Measurements from ENCODE around the gene CHD6. TPM values are rescaled to one million over a fixed set of nuclear protein-coding genes. Genes with fewer than 3 reads are reported as not detected.

The CHD6 gene
- total RNA-seq, 1 experiment from 2014 or later, result 51.1 TPM

DNA sequence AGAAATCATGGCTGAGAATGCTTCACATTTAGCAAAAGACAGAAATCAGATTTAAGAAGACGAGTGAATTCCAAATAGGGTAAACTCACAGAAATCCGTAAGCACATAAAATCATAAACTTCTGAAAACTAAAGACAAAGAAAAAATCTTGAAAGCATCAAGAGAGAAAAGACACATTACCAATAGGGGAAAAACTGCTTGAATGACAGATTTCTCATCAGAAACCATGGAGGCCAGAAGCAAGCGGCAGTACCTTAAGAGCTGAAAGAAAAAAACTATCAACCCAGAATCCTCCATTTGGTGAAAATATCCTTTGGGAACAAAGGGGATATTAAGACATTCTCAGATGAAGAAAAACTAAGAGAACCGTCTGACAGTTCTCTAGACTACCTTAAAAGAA is 185.0 kb downstream of the CHD6 start:
- no peak for DNase-seq
- H3F3A ChIP-seq (ENCODE audit: insufficient read depth, low read depth), result no peaks in the 10 kb centered on the region
- no peak overlapping the region for H2AFZ ChIP-seq
- H3K79me2 ChIP-seq (ENCODE audit: low read depth), result no peaks in the 10 kb centered on the region
- intact Hi-C loops (cut with micrococcal nuclease; ENCODE audit: unreplicated experiment), result no loop called here
- no peak overlapping the region for H3K4me2 ChIP-seq
- POLR2A ChIA-PET (ENCODE audit: unreplicated experiment), result no interaction called here
- no peaks in the 10 kb centered on the region for H3K9me3 ChIP-seq (ENCODE audit: insufficient read depth, low read depth)
- no peaks in the 10 kb centered on the region for H3K4me1 ChIP-seq (replicated peaks; ENCODE audit: insufficient read depth)
- BruUV-seq (replicated peaks), result no TSS peak
- peaks cover 20% of the 10 kb centered on the region; the same call in 1 of the 2 replicates for H3K36me3 ChIP-seq (ENCODE audit: low read depth)
- H3K27ac ChIP-seq, result no peak overlapping the region
- H3K4me3 ChIP-seq, result no peak overlapping the region
- TF ChIP-seq, protein P1, sequence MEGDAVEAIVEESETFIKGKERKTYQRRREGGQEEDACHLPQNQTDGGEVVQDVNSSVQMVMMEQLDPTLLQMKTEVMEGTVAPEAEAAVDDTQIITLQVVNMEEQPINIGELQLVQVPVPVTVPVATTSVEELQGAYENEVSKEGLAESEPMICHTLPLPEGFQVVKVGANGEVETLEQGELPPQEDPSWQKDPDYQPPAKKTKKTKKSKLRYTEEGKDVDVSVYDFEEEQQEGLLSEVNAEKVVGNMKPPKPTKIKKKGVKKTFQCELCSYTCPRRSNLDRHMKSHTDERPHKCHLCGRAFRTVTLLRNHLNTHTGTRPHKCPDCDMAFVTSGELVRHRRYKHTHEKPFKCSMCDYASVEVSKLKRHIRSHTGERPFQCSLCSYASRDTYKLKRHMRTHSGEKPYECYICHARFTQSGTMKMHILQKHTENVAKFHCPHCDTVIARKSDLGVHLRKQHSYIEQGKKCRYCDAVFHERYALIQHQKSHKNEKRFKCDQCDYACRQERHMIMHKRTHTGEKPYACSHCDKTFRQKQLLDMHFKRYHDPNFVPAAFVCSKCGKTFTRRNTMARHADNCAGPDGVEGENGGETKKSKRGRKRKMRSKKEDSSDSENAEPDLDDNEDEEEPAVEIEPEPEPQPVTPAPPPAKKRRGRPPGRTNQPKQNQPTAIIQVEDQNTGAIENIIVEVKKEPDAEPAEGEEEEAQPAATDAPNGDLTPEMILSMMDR (conservative IDR thresholded peaks at IDR 0.05), result no peak
- no peak for TF ChIP-seq EZH2 (IDR thresholded peaks at IDR 0.05; ENCODE audit: low read depth)
- no peaks in the 10 kb centered on the region for H3K27me3 ChIP-seq (ENCODE audit: insufficient read depth, low read depth)
- CTCF ChIA-PET, result no interaction called here
- no peaks in the 10 kb centered on the region; the same call in 1 of the 2 replicates for H4K20me1 ChIP-seq (ENCODE audit: insufficient read depth)
- H3K9me2 ChIP-seq (ENCODE audit: insufficient read depth), result no peaks in the 10 kb centered on the region

DNA sequence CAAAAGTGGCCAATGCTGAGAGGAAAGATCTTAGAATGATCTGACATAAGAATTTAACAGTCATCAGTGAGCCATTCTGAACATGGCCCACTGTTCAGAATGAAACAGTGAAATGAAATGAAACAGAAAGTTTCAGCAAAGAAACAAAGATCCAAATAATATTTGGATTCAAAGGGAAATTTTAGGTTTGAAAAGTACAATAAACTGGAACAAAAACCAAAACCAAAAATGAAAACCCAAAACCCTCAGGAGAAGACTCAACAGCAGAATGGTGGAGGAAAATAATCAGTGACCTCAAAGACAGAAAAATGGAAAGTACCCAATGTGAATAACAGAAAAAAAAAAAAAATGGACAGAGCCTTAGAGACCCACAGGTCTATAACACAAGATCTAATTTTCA is 185.4 kb downstream of the CHD6 start:
- BruUV-seq (replicated peaks), result no TSS peak

DNA sequence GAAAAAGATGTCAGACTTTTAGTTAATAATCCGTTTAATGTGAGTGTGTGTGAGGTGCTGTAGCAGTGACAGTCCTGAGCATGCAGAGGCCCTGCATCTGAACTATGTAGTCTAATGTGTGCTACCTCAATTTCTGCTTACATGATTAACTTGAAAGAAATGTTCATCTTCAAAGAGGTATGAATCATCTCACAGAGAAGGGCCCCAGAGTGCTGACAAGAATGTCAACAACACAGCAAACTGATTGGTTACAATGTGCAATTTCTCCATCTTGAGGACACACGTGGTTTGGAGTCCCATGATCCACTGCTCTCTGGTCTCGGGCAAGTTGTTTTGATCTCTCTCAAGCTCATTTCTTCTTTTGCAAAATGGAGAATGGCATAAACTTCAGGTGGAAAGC is 189.9 kb downstream of the CHD6 start:
- ChIA-PET POLR2A (ENCODE audit: unreplicated experiment) (no interaction called here), CTCF (no interaction called here)
- BruUV-seq (replicated peaks), result no TSS peak
- H3K27me3 ChIP-seq (ENCODE audit: insufficient read depth, low read depth), result no peaks in the 10 kb centered on the region
- no peaks in the 10 kb centered on the region for H3K9me3 ChIP-seq (ENCODE audit: insufficient read depth, low read depth)
- no peak for TF ChIP-seq EZH2 (IDR thresholded peaks at IDR 0.05; ENCODE audit: low read depth)
- TF ChIP-seq, protein P1 (conservative IDR thresholded peaks at IDR 0.05), result no peak
- H3K27ac ChIP-seq, result no peak overlapping the region
- H2AFZ ChIP-seq, result no peak overlapping the region
- H3K36me3 ChIP-seq (ENCODE audit: low read depth), result 0 out of 2 replicates have a peak, but pooled peaks cover 6% of the 10 kb centered on the region
- H4K20me1 ChIP-seq (ENCODE audit: insufficient read depth), result no peaks in the 10 kb centered on the region; the same call in 1 of the 2 replicates
- no peak overlapping the region for H3K4me3 ChIP-seq
- DNase-seq, result peak in 1 of 2 experiments; percentile 53
- H3F3A ChIP-seq (ENCODE audit: insufficient read depth, low read depth), result no peaks in the 10 kb centered on the region
- intact Hi-C loops (cut with micrococcal nuclease; ENCODE audit: unreplicated experiment), result no loop called here
- H3K4me2 ChIP-seq, result no peak overlapping the region
- no peaks in the 10 kb centered on the region for H3K4me1 ChIP-seq (replicated peaks; ENCODE audit: insufficient read depth)
- H3K79me2 ChIP-seq (ENCODE audit: low read depth), result no peaks in the 10 kb centered on the region
- no peaks in the 10 kb centered on the region for H3K9me2 ChIP-seq (ENCODE audit: insufficient read depth)

More for the DNA sequence above, 185.4 kb downstream of the CHD6 start:
- Histone ChIP-seq H3K79me2 (ENCODE audit: low read depth) (no peaks in the 10 kb centered on the region), H3K4me2 (no peak overlapping the region), H3K36me3 (ENCODE audit: low read depth) (peaks cover 20% of the 10 kb centered on the region; the same call in 1 of the 2 replicates), H3K27me3 (ENCODE audit: insufficient read depth, low read depth) (no peaks in the 10 kb centered on the region), H3K4me3 (no peak overlapping the region), H3K9me3 (ENCODE audit: insufficient read depth, low read depth) (no peaks in the 10 kb centered on the region), H3F3A (ENCODE audit: insufficient read depth, low read depth) (no peaks in the 10 kb centered on the region), H3K4me1 (replicated peaks; ENCODE audit: insufficient read depth) (no peaks in the 10 kb centered on the region), H3K9me2 (ENCODE audit: insufficient read depth) (no peaks in the 10 kb centered on the region), H2AFZ (no peak overlapping the region), H4K20me1 (ENCODE audit: insufficient read depth) (no peaks in the 10 kb centered on the region; the same call in 1 of the 2 replicates), H3K27ac (no peak overlapping the region)
- POLR2A ChIA-PET (ENCODE audit: unreplicated experiment), result no interaction called here
- intact Hi-C loops (cut with micrococcal nuclease; ENCODE audit: unreplicated experiment), result no loop called here
- DNase-seq, result no peak
- CTCF ChIA-PET, result no interaction called here
- TF ChIP-seq, protein P1 (conservative IDR thresholded peaks at IDR 0.05), result no peak
- TF ChIP-seq EZH2 (IDR thresholded peaks at IDR 0.05; ENCODE audit: low read depth), result no peak

Measured in PC-9 (cell line).